GM12872 (cell line): Measurements from ENCODE around the gene TGM3.

Experiments
- CTCF ChIP-seq: IDR thresholded peaks from 3 replicates; pipeline ENCODE4 v1.5.1; 2011; ENCODE audit warnings: low read depth, mild to moderate bottlenecking, low read length, moderate library complexity; ENCODE audit not compliant: insufficient read depth

The TGM3 gene

GRCh38 chr20:2386516-2387179 lies 90.8 kb downstream of the TGM3 start:
- TF ChIP-seq CTCF = no peak

GRCh38 chr20:2387180-2387577 lies 91.4 kb downstream of the TGM3 start:
- peak; percentile 66 for TF ChIP-seq CTCF

GRCh38 chr20:2387580-2387979 lies 91.8 kb downstream of the TGM3 start:
- no peak for TF ChIP-seq CTCF
